ENCODE data around the gene KIF3A.

DNA sequence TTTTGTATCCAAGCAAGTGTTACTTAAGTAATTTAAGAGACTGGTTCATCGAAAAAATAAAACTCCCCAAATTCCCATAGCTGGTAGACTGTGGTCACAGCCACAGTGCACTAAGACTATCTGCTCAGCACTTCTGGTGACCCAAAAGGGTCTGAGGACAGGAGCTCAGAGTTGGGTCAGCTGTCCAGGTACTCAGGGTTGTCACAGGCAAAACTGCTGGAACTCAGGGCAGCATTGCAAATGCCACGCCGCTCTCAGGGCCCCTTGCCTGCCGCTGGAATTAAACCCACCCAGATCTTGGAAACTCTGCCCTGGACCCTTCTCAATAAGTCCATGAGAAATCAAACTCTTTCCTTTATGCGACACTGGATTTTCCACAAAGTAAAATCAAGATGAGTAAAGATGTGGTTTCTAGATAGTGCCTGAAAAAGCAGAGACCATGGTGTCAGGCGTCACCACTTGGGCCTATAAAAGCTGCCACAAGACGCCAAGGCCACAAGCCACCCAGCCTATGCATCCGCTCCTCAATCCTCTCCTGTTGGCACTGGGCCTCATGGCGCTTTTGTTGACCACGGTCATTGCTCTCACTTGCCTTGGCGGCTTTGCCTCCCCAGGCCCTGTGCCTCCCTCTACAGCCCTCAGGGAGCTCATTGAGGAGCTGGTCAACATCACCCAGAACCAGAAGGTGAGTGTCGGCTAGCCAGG lies 79.5 kb downstream of the KIF3A start, which contains the start of gene IL13:
- TF ChIP-seq POLR2A (IDR thresholded peaks at IDR 0.05): no peak
- no peak for TF ChIP-seq CTCF (IDR thresholded peaks at IDR 0.05)

All from esophagus squamous epithelium (tissue), 4 donors.